Breast epithelium (tissue), 4 donors: ENCODE measurements around the gene MPRIP. TPM values are rescaled to one million over a fixed set of nuclear protein-coding genes. Genes with fewer than 3 reads are reported as not detected.

ENCODE experiments used
- DNase-seq, 2 donors: peaks; one replicate each; pipeline ENCODE4 v3.0.0-alpha.2; 2019; ENCODE audit warnings: low spot score in 2 of 2
- H3K27ac ChIP-seq, 2 donors: fragments of 200-600 bp; sonication (generic) in 1 of 2; one replicate each; pipeline ENCODE4 v1.5.1; 2016 to 2019; ENCODE audit warnings: mild to moderate bottlenecking in 1 of 2
- H3K27me3 ChIP-seq, 2 donors: fragments of 200-600 bp; sonication (generic) in 1 of 2; one replicate each; pipeline versions ENCODE4 v1.5.1 to v1.6.0; 2017 to 2019; ENCODE audit warnings: control low read depth in 1 of 2, mild to moderate bottlenecking in 1 of 2
- H3K36me3 ChIP-seq: fragments of 200-600 bp; one replicate; pipeline ENCODE4 v1.5.1; 2019
- H3K4me1 ChIP-seq, 2 donors: fragments of 200-600 bp; sonication (generic); one replicate each; pipeline ENCODE4 v1.5.1; 2016 to 2019; ENCODE audit warnings: control low read depth in 1 of 2
- H3K4me3 ChIP-seq, 3 donors: fragments of 200-600 bp; sonication (generic); 1 replicate in 2 of 3; 2 replicates in 1 of 3; pipeline ENCODE4 v1.5.1; 2016 to 2019; ENCODE audit warnings: mild to moderate bottlenecking in 3 of 3, moderate library complexity in 2 of 3
- H3K9me3 ChIP-seq, 2 donors: fragments of 200-600 bp; sonication (generic) in 1 of 2; one replicate each; pipeline ENCODE4 v1.5.1; 2016 to 2019; ENCODE audit warnings: control low read depth in 1 of 2
- POLR2A ChIP-seq: fragments of 450-650 bp; IDR thresholded peaks from one replicate; pipeline ENCODE4 v1.6.1; 2016; ENCODE audit warnings: antibody characterized with exemption, mild to moderate bottlenecking, moderate library complexity
- POLR2AphosphoS5 ChIP-seq, 3 donors: sonication (generic); formaldehyde crosslinking; IDR thresholded peaks; one replicate each; pipeline ENCODE4 v1.6.1; 2017; ENCODE audit warnings: antibody characterized with exemption in 3 of 3
- intact Hi-C: fragments of 100-400 bp; cut with DNase I; formaldehyde crosslinking; loops from one replicate; pipeline ENCODE4 v1.15.1; 2023; ENCODE audit warnings: low total_unique reads
- total RNA-seq, 3 donors: library from RNA; depleted of rRNA; stranded (reverse); fragments of >200 nt; gene quantifications; one replicate each; pipeline ENCODE4 v1.1.0, GENCODE V29; 2016
- TF ChIP-seq, protein P1 (sequence below), 3 donors: fragments of 450-650 bp; IDR thresholded peaks; one replicate each; pipeline ENCODE4 v1.5.1; 2016 to 2017; ENCODE audit warnings: antibody characterized with exemption in 3 of 3, mild to moderate bottlenecking in 3 of 3, moderate library complexity in 3 of 3

The MPRIP gene
- total RNA-seq, 3 donors from 2014 or later = 93.1 to 136 (median 124) TPM

DNA sequence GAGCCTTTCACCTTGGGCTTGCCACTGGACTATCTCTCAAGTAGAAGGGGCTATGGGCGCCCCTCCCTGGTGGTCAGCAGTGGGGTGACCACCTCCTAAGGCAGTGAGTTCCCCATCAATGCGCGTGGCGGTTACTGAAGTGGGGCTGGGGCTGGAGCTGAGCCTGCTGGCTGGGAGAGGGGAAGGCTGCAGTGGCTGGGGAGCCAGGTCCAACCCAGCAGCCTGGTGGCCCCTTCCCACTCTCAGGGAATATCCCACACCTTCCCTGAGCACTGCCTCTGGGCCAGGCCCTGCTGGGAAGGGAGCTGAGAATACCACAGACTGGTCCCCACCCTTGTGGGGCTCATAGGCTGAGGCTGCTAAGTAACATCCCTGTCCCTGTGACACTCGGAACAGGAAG, 19.8 kb upstream of the MPRIP start:
- H3K4me1 ChIP-seq = no peaks in the 10 kb centered on the region
- H3K36me3 ChIP-seq = no peaks in the 10 kb centered on the region
- DNase-seq = no peak
- intact Hi-C loops = no loop called here
- H3K27ac ChIP-seq = peak overlapping the region in 1 of 2 donors; percentile 77
- H3K4me3 ChIP-seq = no peak overlapping the region
- TF ChIP-seq POLR2AphosphoS5 (IDR thresholded peaks at IDR 0.05) (no peak), POLR2A (no peak)
- TF ChIP-seq, protein P1, sequence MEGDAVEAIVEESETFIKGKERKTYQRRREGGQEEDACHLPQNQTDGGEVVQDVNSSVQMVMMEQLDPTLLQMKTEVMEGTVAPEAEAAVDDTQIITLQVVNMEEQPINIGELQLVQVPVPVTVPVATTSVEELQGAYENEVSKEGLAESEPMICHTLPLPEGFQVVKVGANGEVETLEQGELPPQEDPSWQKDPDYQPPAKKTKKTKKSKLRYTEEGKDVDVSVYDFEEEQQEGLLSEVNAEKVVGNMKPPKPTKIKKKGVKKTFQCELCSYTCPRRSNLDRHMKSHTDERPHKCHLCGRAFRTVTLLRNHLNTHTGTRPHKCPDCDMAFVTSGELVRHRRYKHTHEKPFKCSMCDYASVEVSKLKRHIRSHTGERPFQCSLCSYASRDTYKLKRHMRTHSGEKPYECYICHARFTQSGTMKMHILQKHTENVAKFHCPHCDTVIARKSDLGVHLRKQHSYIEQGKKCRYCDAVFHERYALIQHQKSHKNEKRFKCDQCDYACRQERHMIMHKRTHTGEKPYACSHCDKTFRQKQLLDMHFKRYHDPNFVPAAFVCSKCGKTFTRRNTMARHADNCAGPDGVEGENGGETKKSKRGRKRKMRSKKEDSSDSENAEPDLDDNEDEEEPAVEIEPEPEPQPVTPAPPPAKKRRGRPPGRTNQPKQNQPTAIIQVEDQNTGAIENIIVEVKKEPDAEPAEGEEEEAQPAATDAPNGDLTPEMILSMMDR (IDR thresholded peaks at IDR 0.05) = no peak
- H3K9me3 ChIP-seq = no peaks in the 10 kb centered on the region
- no peaks in the 10 kb centered on the region for H3K27me3 ChIP-seq

- intact Hi-C loops = no loop called here
- H3K27ac ChIP-seq = peak overlapping the region in 1 of 2 donors; percentile 35
- H3K4me3 ChIP-seq = no peak overlapping the region
- peaks cover 0 to 6% of the 10 kb centered on the region in 2 donors for H3K4me1 ChIP-seq
- no peaks in the 10 kb centered on the region for H3K27me3 ChIP-seq
- no peak for DNase-seq
- no peaks in the 10 kb centered on the region for H3K36me3 ChIP-seq
- no peaks in the 10 kb centered on the region for H3K9me3 ChIP-seq
- TF ChIP-seq POLR2A (no peak), POLR2AphosphoS5 (IDR thresholded peaks at IDR 0.05) (no peak)
- TF ChIP-seq, protein P1 (IDR thresholded peaks at IDR 0.05) = no peak
Observed at GRCh38 chr17:17024778-17025300, 17.4 kb upstream of the MPRIP start.

- Histone ChIP-seq H3K36me3 (no peaks in the 10 kb centered on the region), H3K4me3 (no peak overlapping the region), H3K27ac (peak overlapping the region in 1 of 2 donors; percentile 35), H3K4me1 (peaks cover 0 to 6% of the 10 kb centered on the region in 2 donors), H3K9me3 (no peaks in the 10 kb centered on the region), H3K27me3 (no peaks in the 10 kb centered on the region)
- DNase-seq = peak in 1 of 2 donors; percentile 37
- intact Hi-C loops = no loop called here
- TF ChIP-seq POLR2AphosphoS5 (IDR thresholded peaks at IDR 0.05) = no peak
- TF ChIP-seq, protein P1 (IDR thresholded peaks at IDR 0.05) = no peak
- TF ChIP-seq POLR2A = no peak
Observed at GRCh38 chr17:17025621-17026020, 16.6 kb upstream of the MPRIP start.

DNA sequence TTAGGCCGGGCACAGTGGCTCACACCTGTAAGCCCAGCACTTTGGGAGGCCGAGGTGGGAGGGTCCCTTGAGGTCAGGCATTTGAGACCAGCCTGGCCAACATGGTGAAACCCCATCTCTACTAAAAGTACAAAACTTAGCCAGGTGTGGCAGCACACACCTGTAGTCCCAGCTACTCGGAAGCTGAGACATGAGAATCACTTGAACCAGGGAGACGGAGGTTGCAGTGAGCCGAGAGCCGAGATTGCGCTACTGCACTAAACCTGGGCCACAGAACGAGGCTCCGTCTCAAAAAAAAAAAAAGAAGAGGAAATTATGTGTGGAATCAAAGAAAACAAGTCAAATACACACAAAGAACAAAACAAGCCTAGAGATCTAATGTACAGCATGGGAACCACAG, 16.1 kb upstream of the MPRIP start:
- intact Hi-C loops = no loop called here
- Histone ChIP-seq H3K27ac (no peak overlapping the region), H3K9me3 (no peaks in the 10 kb centered on the region), H3K4me3 (no peak overlapping the region), H3K36me3 (no peaks in the 10 kb centered on the region), H3K4me1 (peaks cover 0 to 6% of the 10 kb centered on the region in 2 donors), H3K27me3 (no peaks in the 10 kb centered on the region)
- DNase-seq = peak in 1 of 2 donors; percentile 36
- no peak for TF ChIP-seq POLR2A
- TF ChIP-seq POLR2AphosphoS5 (IDR thresholded peaks at IDR 0.05) = no peak
- TF ChIP-seq, protein P1 (IDR thresholded peaks at IDR 0.05) = no peak

DNA sequence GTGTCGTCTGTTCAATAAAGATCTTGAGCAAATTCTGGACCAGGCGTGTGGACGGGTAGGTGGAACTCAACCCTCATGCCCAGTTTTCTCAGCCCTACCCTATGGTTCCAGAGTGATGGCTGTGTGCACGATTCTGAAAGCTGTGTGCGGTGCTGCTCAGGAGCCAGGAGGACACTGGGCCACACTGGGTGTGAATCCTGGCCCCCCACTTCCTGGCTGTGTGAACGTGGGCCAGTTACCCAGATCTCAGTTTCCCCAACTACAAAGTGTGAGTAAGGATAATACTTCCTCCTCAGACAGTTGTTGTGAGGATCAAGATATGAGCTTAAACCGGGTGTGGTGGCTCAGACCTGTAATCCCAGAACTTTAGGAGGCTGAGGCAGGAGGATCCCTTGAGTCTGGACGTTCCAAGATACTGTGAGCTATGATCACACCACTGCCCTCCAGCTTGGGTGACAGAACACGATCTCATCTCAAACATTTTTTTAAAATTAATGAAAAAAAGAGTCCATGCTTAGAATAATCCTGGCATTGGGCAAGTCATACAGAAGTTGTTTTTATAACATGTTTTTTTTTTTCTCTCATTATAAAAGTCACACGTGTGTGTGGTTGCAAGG, 14.7 kb upstream of the MPRIP start:
- intact Hi-C loops = no loop called here
- H3K4me1 ChIP-seq = peaks cover 0 to 14% of the 10 kb centered on the region in 2 donors
- TF ChIP-seq, protein P1 (IDR thresholded peaks at IDR 0.05) = no peak
- TF ChIP-seq POLR2A (no peak), POLR2AphosphoS5 (IDR thresholded peaks at IDR 0.05) (no peak)
- DNase-seq = peak in 1 of 2 donors; percentile 25
- no peaks in the 10 kb centered on the region for H3K36me3 ChIP-seq
- no peaks in the 10 kb centered on the region for H3K9me3 ChIP-seq
- no peak overlapping the region for H3K4me3 ChIP-seq
- peak overlapping the region in 1 of 2 donors; percentile 27 for H3K27ac ChIP-seq
- no peaks in the 10 kb centered on the region for H3K27me3 ChIP-seq
